Stomach (tissue), 4 donors: ENCODE data around the gene BCAS3.

Source experiments
- CTCF ChIP-seq, 7 experiments: fragments of 450-650 bp in 4 of 7; fragments of 200-600 bp in 3 of 7; sonication (generic) in 3 of 7; IDR thresholded peaks; one replicate each; pipeline ENCODE4 v1.5.1; 2016 to 2019; ENCODE audit warnings: antibody characterized with exemption in 7 of 7, control low read depth in 2 of 7, mild to moderate bottlenecking in 1 of 7
- POLR2A ChIP-seq, 4 donors: fragments of 450-650 bp; IDR thresholded peaks; one replicate each; pipeline ENCODE4 v1.6.1; 2016; ENCODE audit warnings: antibody characterized with exemption in 4 of 4, control low read depth in 2 of 4, mild to moderate bottlenecking in 1 of 4, moderate library complexity in 1 of 4

- TF ChIP-seq CTCF (IDR thresholded peaks at IDR 0.05) = no peak
- TF ChIP-seq POLR2A (IDR thresholded peaks at IDR 0.05) = no peak
Measured at GRCh38 chr17:61294777-61295176, 617.1 kb downstream of the BCAS3 start.
